Hepatocyte (in vitro differentiated cells): ENCODE results near the gene KCNK18.

ENCODE experiments used
- EZH2 ChIP-seq: fragments of 200-600 bp; sonication (generic); IDR thresholded peaks from 2 replicates; pipeline ENCODE4 v1.6.1; 2016; ENCODE audit warnings: antibody characterized with exemption, mild to moderate bottlenecking, borderline replicate concordance
- TF ChIP-seq, protein P1 (sequence below): fragments of 200-600 bp; sonication (generic); IDR thresholded peaks from 2 replicates; pipeline ENCODE4 v1.5.1; 2016; ENCODE audit warnings: antibody characterized with exemption, mild to moderate bottlenecking; ENCODE audit not compliant: poor library complexity

DNA sequence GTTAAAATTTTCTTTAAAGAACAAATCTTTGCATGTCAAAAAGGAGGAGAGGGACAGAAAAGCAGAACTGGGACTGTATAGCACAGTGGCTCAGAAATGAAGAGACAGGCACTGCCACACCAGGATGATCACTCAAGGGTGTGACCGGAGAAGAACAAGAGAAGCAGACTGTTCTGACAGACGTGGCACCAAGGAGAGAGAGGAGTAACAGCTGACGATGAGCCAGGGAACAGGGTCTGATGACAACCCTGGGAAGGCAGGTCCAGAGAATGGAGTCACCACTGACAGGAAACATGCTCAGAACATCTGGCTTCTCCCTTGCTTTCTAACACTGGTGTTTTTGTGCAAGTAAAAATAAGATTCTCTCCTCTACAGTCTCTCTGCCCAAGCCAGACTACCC is 44.6 kb upstream of the KCNK18 start:
- TF ChIP-seq, protein P1, sequence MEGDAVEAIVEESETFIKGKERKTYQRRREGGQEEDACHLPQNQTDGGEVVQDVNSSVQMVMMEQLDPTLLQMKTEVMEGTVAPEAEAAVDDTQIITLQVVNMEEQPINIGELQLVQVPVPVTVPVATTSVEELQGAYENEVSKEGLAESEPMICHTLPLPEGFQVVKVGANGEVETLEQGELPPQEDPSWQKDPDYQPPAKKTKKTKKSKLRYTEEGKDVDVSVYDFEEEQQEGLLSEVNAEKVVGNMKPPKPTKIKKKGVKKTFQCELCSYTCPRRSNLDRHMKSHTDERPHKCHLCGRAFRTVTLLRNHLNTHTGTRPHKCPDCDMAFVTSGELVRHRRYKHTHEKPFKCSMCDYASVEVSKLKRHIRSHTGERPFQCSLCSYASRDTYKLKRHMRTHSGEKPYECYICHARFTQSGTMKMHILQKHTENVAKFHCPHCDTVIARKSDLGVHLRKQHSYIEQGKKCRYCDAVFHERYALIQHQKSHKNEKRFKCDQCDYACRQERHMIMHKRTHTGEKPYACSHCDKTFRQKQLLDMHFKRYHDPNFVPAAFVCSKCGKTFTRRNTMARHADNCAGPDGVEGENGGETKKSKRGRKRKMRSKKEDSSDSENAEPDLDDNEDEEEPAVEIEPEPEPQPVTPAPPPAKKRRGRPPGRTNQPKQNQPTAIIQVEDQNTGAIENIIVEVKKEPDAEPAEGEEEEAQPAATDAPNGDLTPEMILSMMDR, result no peak
- no peak for TF ChIP-seq EZH2
